GM18909 (cell line): Measurements from ENCODE around the gene RSPO1.

Source experiments
- ATAC-seq: cut with Tn5 transposase; IDR thresholded peaks from one replicate; pipeline ENCODE4 v1.9.1; 2021; ENCODE audit warnings: mild to moderate bottlenecking; ENCODE audit not compliant: unreplicated experiment, poor library complexity

RSPO1 gene

DNA sequence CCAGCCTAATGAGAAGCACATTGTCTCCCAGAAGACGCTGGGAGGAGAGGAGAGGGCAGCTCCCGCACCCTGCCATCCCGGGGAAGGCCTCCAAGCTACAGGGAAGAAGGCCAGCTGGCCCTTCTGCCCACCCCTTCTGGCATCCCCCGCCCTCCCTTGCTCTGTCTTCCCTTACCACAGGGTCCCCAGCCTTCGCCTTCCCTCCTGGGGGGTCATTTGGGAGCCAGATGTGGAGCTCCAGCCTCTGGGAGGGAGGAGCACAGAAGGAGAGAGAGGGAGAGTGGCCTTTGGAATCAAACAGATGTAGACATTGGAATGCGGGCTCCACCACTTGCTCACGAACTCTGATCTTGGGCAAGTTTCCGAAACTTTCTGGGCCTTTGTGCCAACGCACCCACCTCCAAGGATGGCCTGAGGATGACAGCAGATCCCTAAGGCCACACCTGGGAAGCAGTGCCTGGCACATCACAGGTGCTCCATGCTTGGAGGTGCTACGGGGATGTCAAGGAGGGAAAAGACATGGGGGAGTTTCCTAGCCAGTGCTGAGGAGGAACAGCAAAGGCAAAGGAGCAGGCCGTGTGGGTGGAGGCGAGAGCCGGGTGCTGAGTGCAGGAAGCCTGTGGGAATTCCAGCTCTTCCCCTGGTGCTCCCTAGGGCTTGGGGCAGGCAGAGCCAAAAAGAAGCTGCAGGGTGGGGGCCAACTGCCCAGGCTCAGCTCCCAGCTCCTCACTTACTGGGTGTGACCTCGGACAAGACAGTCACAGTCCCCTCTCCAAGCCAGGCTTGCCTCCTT, 23.1 kb upstream of the RSPO1 start:
- ATAC-seq = no peak

DNA sequence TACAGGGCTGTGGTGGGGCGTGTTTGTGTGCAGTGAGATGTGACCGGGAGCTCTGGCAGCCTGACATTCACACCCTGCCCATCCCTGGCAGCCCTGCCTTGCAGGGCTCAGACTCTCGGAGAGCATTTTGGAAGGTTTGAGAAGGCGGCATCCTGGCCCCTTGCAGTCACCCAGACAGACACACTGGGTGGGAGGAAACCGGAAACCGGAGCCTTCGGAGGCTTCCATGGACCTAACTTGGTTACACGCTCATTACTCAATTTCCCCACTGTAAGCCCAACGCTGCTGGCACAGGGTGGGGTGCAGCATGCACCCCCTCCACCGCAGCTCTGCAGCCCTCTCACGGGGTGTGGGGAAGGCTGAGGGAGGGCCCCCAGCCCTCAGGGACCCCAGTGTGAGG, 22.2 kb upstream of the RSPO1 start:
- no peak for ATAC-seq

DNA sequence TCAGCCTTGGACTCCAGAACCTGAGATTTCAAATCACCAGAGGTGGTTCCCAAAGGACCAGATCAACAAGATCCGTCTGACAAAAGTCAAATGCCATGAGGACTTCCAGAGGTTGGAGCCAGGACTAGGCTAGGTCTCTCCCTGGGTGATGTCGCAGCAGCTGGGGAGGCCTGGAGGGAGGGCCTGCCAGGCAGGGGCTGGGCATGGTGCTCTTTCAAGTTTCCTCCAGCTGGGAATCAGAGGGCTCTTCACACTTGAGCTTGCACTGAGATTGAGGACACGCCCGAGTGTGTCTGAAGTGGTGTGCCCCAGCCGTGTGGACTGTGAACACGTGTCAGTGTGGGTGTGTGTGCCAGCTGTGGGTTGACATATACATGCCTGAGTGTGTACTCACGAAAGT, 21.3 kb upstream of the RSPO1 start:
- no peak for ATAC-seq

DNA sequence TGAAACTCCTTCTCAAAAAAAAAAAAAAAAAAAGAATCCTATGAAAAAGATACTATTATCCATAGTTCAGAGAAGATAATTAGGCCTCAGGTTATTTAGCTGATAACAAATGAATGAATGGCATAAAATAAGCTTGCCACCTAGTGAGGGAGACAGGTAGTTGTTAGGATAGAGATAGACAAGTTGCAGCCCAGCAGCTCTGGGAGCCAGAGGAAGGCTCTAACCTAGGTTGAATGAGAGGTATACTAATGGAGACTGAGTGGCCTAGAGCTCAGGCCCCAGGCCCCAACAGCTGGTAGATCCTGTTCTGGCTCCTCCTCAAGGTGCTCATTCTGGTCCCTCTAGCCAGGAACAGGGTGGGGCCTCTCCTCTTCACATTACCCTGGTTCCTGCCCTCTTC, 20.6 kb upstream of the RSPO1 start:
- no peak for ATAC-seq

- ATAC-seq = no peak
Measured at GRCh38 chr1:37653906-37654305, 19.2 kb upstream of the RSPO1 start.

- ATAC-seq = no peak
Measured at GRCh38 chr1:37652976-37653375, 18.3 kb upstream of the RSPO1 start.

- ATAC-seq = no peak
Measured at GRCh38 chr1:37651803-37652202, 17.1 kb upstream of the RSPO1 start.

- no peak for ATAC-seq
Measured at GRCh38 chr1:37650721-37651120, 16.0 kb upstream of the RSPO1 start.

DNA sequence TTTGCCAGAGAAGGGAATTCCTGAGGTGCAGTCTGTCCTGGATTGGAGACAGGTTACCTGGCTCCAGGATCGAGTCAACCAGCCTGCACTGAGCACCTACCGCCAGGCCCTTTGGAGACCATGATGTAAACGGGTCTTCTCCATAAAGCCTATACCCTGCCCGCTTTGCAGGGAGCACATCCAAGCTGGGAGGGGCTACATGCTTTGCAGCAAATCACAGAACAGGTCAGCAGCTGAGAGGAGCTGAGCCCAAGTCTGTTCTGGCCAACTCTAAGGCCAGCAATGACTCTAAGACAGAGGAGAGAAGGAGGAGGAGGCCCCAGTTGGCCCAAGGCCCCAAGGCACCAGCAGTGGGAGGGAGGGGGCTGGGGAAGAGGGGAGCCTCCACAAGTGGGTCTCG, 15.5 kb upstream of the RSPO1 start:
- ATAC-seq = no peak

GRCh38 chr1:37647281-37647680, 12.6 kb upstream of the RSPO1 start:
- ATAC-seq = no peak

GRCh38 chr1:37641059-37641458, 6.4 kb upstream of the RSPO1 start:
- no peak for ATAC-seq

GRCh38 chr1:37636435-37636834, 1.7 kb upstream of the RSPO1 start:
- no peak for ATAC-seq

- no peak for ATAC-seq
Measured at GRCh38 chr1:37634992-37635902, 555 bp upstream of the RSPO1 start.

DNA sequence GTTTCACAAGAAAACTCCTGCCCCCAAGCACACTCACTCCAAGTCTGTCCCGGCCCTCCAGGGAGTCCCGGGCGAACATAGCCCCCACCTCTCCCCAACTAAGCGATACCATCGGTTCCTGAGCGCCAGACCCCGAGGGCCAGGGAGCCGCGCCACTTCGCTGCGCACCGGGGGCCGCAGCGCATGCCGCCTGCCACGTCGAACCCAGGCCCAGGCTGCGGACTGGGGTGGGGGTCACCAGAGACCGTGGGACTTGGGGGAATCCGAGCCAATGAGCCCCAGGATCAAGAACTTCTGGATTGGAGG, 801 bp downstream of the RSPO1 start:
- ATAC-seq = no peak

DNA sequence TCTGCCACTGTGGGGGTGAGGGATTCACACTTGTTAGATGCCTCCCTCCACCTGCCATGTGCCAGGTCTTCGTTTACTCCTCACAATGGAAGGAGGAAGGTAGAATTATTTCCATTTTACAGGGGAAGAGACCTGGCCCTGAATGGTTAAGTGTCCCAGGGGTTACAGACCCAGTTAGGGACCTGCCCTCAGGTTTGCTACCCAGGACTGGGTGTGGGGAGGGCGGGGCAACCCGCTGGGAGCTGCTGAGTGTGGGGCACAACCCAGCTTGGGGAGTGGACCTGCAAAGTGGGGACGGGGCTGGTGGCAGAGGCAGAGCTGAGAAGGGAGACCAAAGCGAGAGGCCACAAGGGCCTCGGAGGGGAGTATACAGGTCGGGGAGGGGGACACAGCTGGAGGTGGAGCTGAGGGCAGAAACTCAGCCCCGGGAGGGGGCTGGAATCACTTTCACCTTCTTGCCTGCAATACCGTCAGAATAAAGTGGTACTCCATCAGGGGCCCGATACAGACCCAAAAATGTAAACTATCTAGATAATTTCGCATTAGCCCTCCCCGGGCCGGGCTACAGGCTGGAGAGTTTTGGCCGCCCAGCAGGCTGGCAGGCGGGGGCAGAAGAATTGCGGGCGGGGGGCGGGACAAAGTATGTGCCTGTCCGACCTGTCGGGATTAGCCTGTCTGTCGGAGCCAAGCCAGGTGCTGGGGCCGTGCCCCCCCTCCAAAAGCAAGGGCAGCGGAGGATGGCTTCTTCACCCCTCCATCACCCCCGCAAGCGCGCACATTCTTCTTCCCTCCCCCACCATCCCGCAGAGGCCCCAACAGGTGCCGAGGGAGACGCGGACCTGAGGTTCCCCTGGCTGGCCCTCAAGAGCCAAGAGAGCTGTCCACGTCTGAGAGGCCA, 1.4 kb downstream of the RSPO1 start:
- ATAC-seq = no peak

- ATAC-seq = no peak
Measured at GRCh38 chr1:37631036-37631435, 3.7 kb downstream of the RSPO1 start.

DNA sequence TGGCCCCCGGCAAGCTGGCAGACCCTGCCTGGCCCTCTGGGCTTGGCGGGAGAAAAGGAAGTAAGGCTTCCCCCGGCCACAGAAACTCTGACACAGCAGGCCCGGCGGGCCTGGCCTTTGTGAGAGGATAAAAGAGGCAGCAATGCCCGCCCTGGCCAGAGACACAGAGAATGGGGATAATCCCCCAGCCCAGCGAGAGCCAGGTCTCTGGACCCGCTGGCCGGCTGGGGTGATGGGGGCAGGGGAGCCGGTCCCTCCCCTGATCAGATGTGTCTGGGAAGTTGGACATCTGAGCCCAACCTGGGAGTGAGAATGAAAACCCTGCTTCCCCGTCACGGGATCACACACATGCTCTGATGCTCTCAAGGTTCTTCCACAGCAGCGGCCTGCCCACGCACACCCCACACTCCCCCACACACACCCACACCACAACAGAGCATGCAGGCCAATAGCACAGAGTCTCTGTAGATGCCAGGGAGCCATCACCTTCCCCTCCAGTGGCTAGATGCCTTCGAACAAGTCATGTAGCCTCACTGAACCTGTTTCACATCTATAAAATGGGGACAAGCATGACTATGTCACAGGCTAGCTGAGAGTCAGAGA, 4.2 kb downstream of the RSPO1 start:
- ATAC-seq = no peak

- ATAC-seq = no peak
Measured at GRCh38 chr1:37629726-37630425, 4.8 kb downstream of the RSPO1 start.

DNA sequence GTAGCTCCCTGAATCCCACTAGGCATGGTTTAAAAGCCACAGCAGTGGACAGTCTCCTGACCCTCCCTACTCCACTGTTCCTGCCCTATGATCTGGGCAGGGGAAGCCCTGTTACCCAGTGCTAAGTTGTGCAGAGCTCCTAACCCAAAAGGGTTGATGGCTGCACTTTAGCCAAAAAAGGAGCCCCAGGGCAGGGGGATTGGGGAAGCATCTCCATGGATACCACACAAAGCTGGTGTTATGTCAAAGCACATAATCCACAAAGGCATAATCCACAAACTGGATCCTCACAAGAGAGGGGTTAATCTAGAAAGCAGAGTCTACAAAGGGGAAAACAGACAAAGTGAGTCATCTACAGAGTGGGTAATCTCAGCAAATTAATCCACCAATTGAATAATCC, 5.7 kb downstream of the RSPO1 start:
- no peak for ATAC-seq
